ENCODE results near the gene ACOT7.

The ACOT7 gene

GRCh38 chr1:6307099-6307498 is 86.5 kb downstream of the ACOT7 start:
- DNase-seq, result no peak

- no peak for DNase-seq
Measured at GRCh38 chr1:6303397-6304012, 90.1 kb downstream of the ACOT7 start.

GRCh38 chr1:6302568-6302967 is 91.0 kb downstream of the ACOT7 start:
- DNase-seq, result no peak

- DNase-seq, result no peak
Measured at GRCh38 chr1:6301526-6301925, 92.0 kb downstream of the ACOT7 start.

GRCh38 chr1:6300342-6301048 is 93.1 kb downstream of the ACOT7 start:
- DNase-seq, result no peak

GRCh38 chr1:6299557-6300165 is 93.9 kb downstream of the ACOT7 start:
- no peak for DNase-seq

GRCh38 chr1:6298940-6299465 is 94.6 kb downstream of the ACOT7 start:
- no peak for DNase-seq

GRCh38 chr1:6298530-6298929 is 95.0 kb downstream of the ACOT7 start:
- DNase-seq, result no peak

- no peak for DNase-seq
Measured at GRCh38 chr1:6295910-6296309, 97.7 kb downstream of the ACOT7 start.

- no peak for DNase-seq
Measured at GRCh38 chr1:6294890-6295556, 98.5 kb downstream of the ACOT7 start.

GRCh38 chr1:6294080-6294889 is 99.3 kb downstream of the ACOT7 start:
- no peak for DNase-seq

GRCh38 chr1:6292102-6292501 is 101.5 kb downstream of the ACOT7 start:
- DNase-seq, result no peak

- DNase-seq, result no peak
Measured at GRCh38 chr1:6288665-6289064, 104.9 kb downstream of the ACOT7 start.

GRCh38 chr1:6288026-6288425 is 105.5 kb downstream of the ACOT7 start:
- DNase-seq, result no peak

- no peak for DNase-seq
Measured at GRCh38 chr1:6287431-6287886, 106.1 kb downstream of the ACOT7 start.

- DNase-seq, result no peak
Measured at GRCh38 chr1:6287029-6287428, 106.5 kb downstream of the ACOT7 start.

- DNase-seq, result no peak
Measured at GRCh38 chr1:6286266-6286665, 107.3 kb downstream of the ACOT7 start.

- no peak for DNase-seq
Measured at GRCh38 chr1:6285336-6285735, 108.2 kb downstream of the ACOT7 start.

GRCh38 chr1:6282577-6283270 is 110.8 kb downstream of the ACOT7 start:
- no peak for DNase-seq

- no peak for DNase-seq
Measured at GRCh38 chr1:6281511-6282402, 111.8 kb downstream of the ACOT7 start.
